Measurements from ENCODE around the gene STK32B.

DNA sequence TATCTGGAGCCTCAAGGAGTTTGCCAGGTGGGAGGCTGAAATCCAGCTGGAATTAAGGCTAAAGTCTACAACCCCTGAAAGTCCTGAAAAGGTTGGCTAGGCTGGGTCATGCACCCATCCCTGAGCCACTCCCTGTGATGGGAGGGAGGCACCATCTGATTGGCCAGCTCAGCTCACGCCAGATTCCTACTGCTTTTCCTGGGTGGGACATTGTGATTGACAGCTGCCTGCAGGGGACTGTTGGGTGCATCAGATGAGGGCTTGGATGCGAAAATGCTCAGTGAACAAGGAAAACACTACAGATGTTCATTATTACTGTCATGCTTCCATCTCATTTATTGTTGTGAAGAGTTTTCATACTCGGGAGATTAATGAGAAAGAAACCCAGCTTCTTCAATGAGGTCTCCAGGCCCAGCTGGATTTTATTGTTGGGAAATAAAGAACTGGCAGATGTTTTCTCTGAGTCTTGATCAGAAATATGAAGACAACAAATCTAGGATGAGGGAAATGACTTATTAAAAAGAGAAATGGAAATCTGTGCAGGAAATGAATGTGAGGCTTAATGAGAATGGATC is 185.9 kb downstream of the STK32B start:
- TF ChIP-seq, protein P1, sequence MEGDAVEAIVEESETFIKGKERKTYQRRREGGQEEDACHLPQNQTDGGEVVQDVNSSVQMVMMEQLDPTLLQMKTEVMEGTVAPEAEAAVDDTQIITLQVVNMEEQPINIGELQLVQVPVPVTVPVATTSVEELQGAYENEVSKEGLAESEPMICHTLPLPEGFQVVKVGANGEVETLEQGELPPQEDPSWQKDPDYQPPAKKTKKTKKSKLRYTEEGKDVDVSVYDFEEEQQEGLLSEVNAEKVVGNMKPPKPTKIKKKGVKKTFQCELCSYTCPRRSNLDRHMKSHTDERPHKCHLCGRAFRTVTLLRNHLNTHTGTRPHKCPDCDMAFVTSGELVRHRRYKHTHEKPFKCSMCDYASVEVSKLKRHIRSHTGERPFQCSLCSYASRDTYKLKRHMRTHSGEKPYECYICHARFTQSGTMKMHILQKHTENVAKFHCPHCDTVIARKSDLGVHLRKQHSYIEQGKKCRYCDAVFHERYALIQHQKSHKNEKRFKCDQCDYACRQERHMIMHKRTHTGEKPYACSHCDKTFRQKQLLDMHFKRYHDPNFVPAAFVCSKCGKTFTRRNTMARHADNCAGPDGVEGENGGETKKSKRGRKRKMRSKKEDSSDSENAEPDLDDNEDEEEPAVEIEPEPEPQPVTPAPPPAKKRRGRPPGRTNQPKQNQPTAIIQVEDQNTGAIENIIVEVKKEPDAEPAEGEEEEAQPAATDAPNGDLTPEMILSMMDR (IDR thresholded peaks at IDR 0.05): no peak
- no peak for TF ChIP-seq POLR2A (IDR thresholded peaks at IDR 0.05)
